SU-DHL-6 (cell line): ENCODE measurements around the gene CAPRIN2.

ENCODE experiments used
- EZH2phosphoT487 ChIP-seq: fragments of 200-600 bp; sonication (generic), shearing (Covaris generic); conservative IDR thresholded peaks from 2 replicates; pipeline ENCODE4 v1.6.1; 2018; ENCODE audit warnings: mild to moderate bottlenecking, antibody characterized with exemption, low read length, moderate library complexity, mixed read lengths
- TF ChIP-seq, protein P1 (sequence below): fragments of 200-600 bp; sonication (generic); IDR thresholded peaks from one replicate; pipeline ENCODE4 v1.5.1; 2017; ENCODE audit warnings: antibody characterized with exemption, mild to moderate bottlenecking, low read length, moderate library complexity; ENCODE audit not compliant: insufficient read depth, poor library complexity, severe bottlenecking

DNA sequence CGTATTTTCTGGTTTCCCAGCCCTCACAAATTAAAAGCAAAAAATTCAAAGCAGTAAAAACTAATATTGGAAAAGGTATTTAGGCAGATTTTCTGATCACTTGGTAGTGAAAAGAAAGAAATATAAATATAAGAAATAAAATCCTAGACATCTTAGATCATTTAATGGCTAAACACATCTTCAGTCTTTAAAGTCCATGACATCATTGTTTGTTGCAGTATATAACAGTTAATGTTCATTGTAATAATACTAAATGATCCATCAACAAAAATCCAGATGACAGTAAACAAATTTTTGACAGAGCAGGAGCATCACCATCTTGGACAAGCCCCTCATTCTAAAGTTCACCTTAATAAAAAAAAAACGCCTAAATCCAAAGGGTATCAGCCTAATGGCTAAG lies 29.2 kb upstream of the CAPRIN2 start:
- TF ChIP-seq, protein P1, sequence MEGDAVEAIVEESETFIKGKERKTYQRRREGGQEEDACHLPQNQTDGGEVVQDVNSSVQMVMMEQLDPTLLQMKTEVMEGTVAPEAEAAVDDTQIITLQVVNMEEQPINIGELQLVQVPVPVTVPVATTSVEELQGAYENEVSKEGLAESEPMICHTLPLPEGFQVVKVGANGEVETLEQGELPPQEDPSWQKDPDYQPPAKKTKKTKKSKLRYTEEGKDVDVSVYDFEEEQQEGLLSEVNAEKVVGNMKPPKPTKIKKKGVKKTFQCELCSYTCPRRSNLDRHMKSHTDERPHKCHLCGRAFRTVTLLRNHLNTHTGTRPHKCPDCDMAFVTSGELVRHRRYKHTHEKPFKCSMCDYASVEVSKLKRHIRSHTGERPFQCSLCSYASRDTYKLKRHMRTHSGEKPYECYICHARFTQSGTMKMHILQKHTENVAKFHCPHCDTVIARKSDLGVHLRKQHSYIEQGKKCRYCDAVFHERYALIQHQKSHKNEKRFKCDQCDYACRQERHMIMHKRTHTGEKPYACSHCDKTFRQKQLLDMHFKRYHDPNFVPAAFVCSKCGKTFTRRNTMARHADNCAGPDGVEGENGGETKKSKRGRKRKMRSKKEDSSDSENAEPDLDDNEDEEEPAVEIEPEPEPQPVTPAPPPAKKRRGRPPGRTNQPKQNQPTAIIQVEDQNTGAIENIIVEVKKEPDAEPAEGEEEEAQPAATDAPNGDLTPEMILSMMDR, result no peak
- TF ChIP-seq EZH2phosphoT487, result no peak
